SK-N-SH (cell line): ENCODE measurements around the gene CLDN5. TPM values are rescaled to one million over a fixed set of nuclear protein-coding genes. Genes with fewer than 3 reads are reported as not detected.

ENCODE experiments used
- CTCF ChIA-PET: fragments of 300-600, 350-600 bp; formaldehyde crosslinking; extraction: SDS; loops from one replicate; lab custom pipeline; 2021; lab: Yijun Ruan, JAX
- POLR2A ChIA-PET: fragments of 350-600 bp; sonication (Branson Sonifier 250); formaldehyde crosslinking; extraction: SDS; loops from one replicate; lab custom pipeline; 2020; ENCODE audit warnings: antibody characterized with exemption, inconsistent platforms; lab: Yijun Ruan, JAX
- DNase-seq: peaks from one replicate; pipeline ENCODE4 v3.0.0; 2012
- H2AFZ ChIP-seq: fragments of 200-600 bp; sonication (generic); 2 replicates; pipeline ENCODE4 v1.8.1; 2016; ENCODE audit warnings: antibody characterized with exemption, mild to moderate bottlenecking, low read depth
- H3F3A ChIP-seq: fragments of 200-600 bp; sonication (generic); replicated peaks from 2 replicates; pipeline ENCODE3; 2016; ENCODE audit warnings: antibody characterized with exemption, mild to moderate bottlenecking; ENCODE audit not compliant: insufficient read depth
- H3K27ac ChIP-seq, 2 experiments: fragments of 200-500 bp in 1 of 2; fragments of 200-600 bp in 1 of 2; sonication (Bioruptor generic) in 1 of 2; sonication (generic), shearing (Covaris generic) in 1 of 2; 2 replicates each; pipeline versions ENCODE4 v1.5.1 to v1.6.1; 2014 to 2016; ENCODE audit warnings: low read depth in 2 of 2, inconsistent platforms in 1 of 2, low read length in 1 of 2, mild to moderate bottlenecking in 1 of 2, mixed read lengths in 1 of 2
- H3K27me3 ChIP-seq: fragments of 200-600 bp; sonication (generic), shearing (Covaris generic); 2 replicates; pipeline ENCODE4 v1.6.1; 2016; ENCODE audit warnings: mixed run types; ENCODE audit not compliant: insufficient read depth
- H3K36me3 ChIP-seq, 2 experiments: fragments of 200-500 bp in 1 of 2; fragments of 200-600 bp in 1 of 2; sonication (Bioruptor generic) in 1 of 2; sonication (generic) in 1 of 2; replicated peaks in 1 of 2; 2 replicates each; pipeline versions ENCODE3 to v1.5.1; 2014 to 2016; ENCODE audit warnings: low read length in 1 of 2, mild to moderate bottlenecking in 1 of 2; ENCODE audit not compliant: insufficient read depth in 2 of 2, control insufficient read depth in 1 of 2
- H3K4me1 ChIP-seq, 2 experiments: fragments of 200-500 bp in 1 of 2; fragments of 200-600 bp in 1 of 2; sonication (Bioruptor generic) in 1 of 2; sonication (generic), shearing (Covaris generic) in 1 of 2; 2 replicates each; pipeline versions ENCODE4 v1.5.1 to v1.6.1; 2014 to 2016; ENCODE audit warnings: low read depth in 1 of 2, low read length in 1 of 2, mixed run types in 1 of 2; ENCODE audit not compliant: insufficient read depth in 2 of 2, control insufficient read depth in 1 of 2
- H3K4me2 ChIP-seq: fragments of 200-600 bp; sonication (generic), shearing (Covaris generic); 2 replicates; pipeline ENCODE4 v1.6.1; 2017; ENCODE audit warnings: mixed run types
- H3K4me3 ChIP-seq, 2 experiments: fragments of 200-500 bp in 1 of 2; fragments of 200-600 bp in 1 of 2; sonication (Bioruptor generic) in 1 of 2; sonication (generic), shearing (Covaris generic) in 1 of 2; 2 replicates each; pipeline versions ENCODE4 v1.5.1 to v1.8.1; 2014 to 2016; ENCODE audit warnings: low read depth in 2 of 2, inconsistent platforms in 1 of 2, low read length in 1 of 2, mild to moderate bottlenecking in 1 of 2, mixed read lengths in 1 of 2, moderate library complexity in 1 of 2
- H3K79me2 ChIP-seq: fragments of 200-600 bp; sonication (generic); 2 replicates; pipeline ENCODE4 v1.8.1; 2017; ENCODE audit warnings: mild to moderate bottlenecking; ENCODE audit not compliant: insufficient read depth
- H3K9ac ChIP-seq: fragments of 200-600 bp; sonication (generic); 2 replicates; pipeline ENCODE4 v1.6.1; 2017; ENCODE audit warnings: mixed run types
- H3K9me2 ChIP-seq: fragments of 200-600 bp; sonication (generic); 2 replicates; pipeline ENCODE4 v1.6.1; 2017; ENCODE audit warnings: mixed run types
- H3K9me3 ChIP-seq: fragments of 200-600 bp; sonication (generic); 2 replicates; pipeline ENCODE4 v1.6.1; 2017; ENCODE audit warnings: mixed run types, mild to moderate bottlenecking, moderate library complexity
- H4K20me1 ChIP-seq: fragments of 200-600 bp; sonication (generic); 2 replicates; pipeline ENCODE4 v1.6.1; 2017; ENCODE audit warnings: mild to moderate bottlenecking, mixed run types; ENCODE audit not compliant: insufficient read depth
- ELF1 ChIP-seq: IDR thresholded peaks from 2 replicates; pipeline ENCODE4 v1.4.0; 2012
- EP300 ChIP-seq, 2 experiments: IDR thresholded peaks; 2 replicates each; pipeline versions ENCODE4 v1.4.0 to v1.6.1; 2012; ENCODE audit warnings: borderline replicate concordance in 1 of 2, low read depth in 1 of 2, low read length in 1 of 2
- EZH2phosphoT487 ChIP-seq: fragments of 200-600 bp; sonication (generic); IDR thresholded peaks from 2 replicates; pipeline ENCODE4 v1.6.1; 2017; ENCODE audit warnings: low read depth, mixed run types, mild to moderate bottlenecking, antibody characterized with exemption, moderate library complexity, borderline replicate concordance
- FOXM1 ChIP-seq: IDR thresholded peaks from 2 replicates; pipeline ENCODE4 v1.4.0; 2012; ENCODE audit warnings: low read depth, mild to moderate bottlenecking
- GATA2 ChIP-seq: sonication (generic); formaldehyde crosslinking; IDR thresholded peaks from 2 replicates; pipeline ENCODE4 v1.5.0; 2020; ENCODE audit warnings: mild to moderate bottlenecking, missing genetic modification reagents
- JUND ChIP-seq: IDR thresholded peaks from 2 replicates; pipeline ENCODE4 v1.4.0; 2012
- MEF2A ChIP-seq: IDR thresholded peaks from 2 replicates; pipeline ENCODE4 v1.4.0; 2012; ENCODE audit warnings: low read depth, borderline replicate concordance
- MXI1 ChIP-seq: IDR thresholded peaks from 2 replicates; pipeline ENCODE4 v1.6.1; 2012; ENCODE audit warnings: mild to moderate bottlenecking, low read depth, low read length, improper control_type of control experiment
- POLR2AphosphoS5 ChIP-seq: IDR thresholded peaks from 2 replicates; pipeline ENCODE4 v1.6.1; 2012; ENCODE audit warnings: low read depth, low read length
- RCOR1 ChIP-seq: fragments of 150-350 bp; IDR thresholded peaks from 2 replicates; pipeline ENCODE4 v1.6.1; 2017; ENCODE audit warnings: antibody characterized with exemption, low read length
- RFX5 ChIP-seq: IDR thresholded peaks from 2 replicates; pipeline ENCODE4 v1.6.1; 2012; ENCODE audit warnings: mild to moderate bottlenecking, improper control_type of control experiment, low read length
- SIN3A ChIP-seq: IDR thresholded peaks from 2 replicates; pipeline ENCODE4 v1.6.1; 2012; ENCODE audit warnings: low read depth, mild to moderate bottlenecking, low read length, moderate library complexity, borderline replicate concordance
- TAF1 ChIP-seq: IDR thresholded peaks from 2 replicates; pipeline ENCODE4 v1.6.1; 2012; ENCODE audit warnings: low read depth, mild to moderate bottlenecking, low read length, moderate library complexity, borderline replicate concordance
- TEAD4 ChIP-seq: IDR thresholded peaks from 2 replicates; pipeline ENCODE4 v1.4.0; 2012; ENCODE audit warnings: mild to moderate bottlenecking, borderline replicate concordance; ENCODE audit not compliant: insufficient read depth
- YY1 ChIP-seq: IDR thresholded peaks from 2 replicates; pipeline ENCODE4 v1.4.0; 2012; ENCODE audit warnings: low read depth, mild to moderate bottlenecking
- WGBS: methylation state at CpG from one replicate; pipeline ENCODE4 v1.1.6; 2017; ENCODE audit warnings: low lambda C conversion rate; 5-methylcytosine and 5-hydroxymethylcytosine counted together
- polyA plus RNA-seq, 3 experiments: library from polyadenylated mRNA; depleted of rRNA; stranded (reverse); fragments of >200 nt; gene quantifications; 2 replicates each; pipeline ENCODE4 v1.2.3, GENCODE V29; 2012
- TF ChIP-seq, protein P1 (sequence below): fragments of 150-350 bp; IDR thresholded peaks from 2 replicates; pipeline ENCODE4 v1.6.1; 2017; ENCODE audit warnings: antibody characterized with exemption, low read length, low read depth, borderline replicate concordance
- TF ChIP-seq, protein P2 (sequence below): IDR thresholded peaks from 2 replicates; pipeline ENCODE4 v1.4.0; 2012; ENCODE audit warnings: low read depth
- TF ChIP-seq, protein P3 (sequence below): IDR thresholded peaks from 2 replicates; pipeline ENCODE4 v1.6.1; 2012; ENCODE audit warnings: mild to moderate bottlenecking, low read depth, low read length, moderate library complexity
- TF ChIP-seq, protein P4 (sequence below): IDR thresholded peaks from 2 replicates; pipeline ENCODE4 v1.4.0; 2012; ENCODE audit warnings: low read depth, borderline replicate concordance
- TF ChIP-seq, protein P5 (sequence below): IDR thresholded peaks from 2 replicates; pipeline ENCODE4 v1.4.0; 2012; ENCODE audit warnings: low read depth, borderline replicate concordance

Gene CLDN5
- polyA plus RNA-seq, 1 of the 3 experiments (the other 2 are of a cell fraction): not detected

DNA sequence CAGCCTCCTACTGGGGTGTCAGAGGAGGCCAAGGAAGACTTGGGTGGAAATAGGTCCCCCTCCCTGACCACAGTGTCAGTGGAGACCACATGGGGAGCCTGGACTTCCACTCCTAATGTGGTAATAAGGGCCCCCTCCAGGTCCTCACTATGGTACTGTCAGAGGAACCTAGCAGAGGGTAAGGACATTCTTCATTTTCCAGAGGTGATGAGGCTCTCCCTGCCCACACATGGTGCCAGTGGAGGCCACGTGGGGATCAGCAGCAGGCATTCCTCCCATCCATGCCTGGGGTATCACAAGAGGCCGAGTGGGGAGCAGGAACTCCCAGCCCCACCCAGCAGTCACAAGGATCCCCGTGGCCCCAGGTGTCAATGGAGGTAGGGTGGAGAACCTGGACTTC, 6.5 kb upstream of the CLDN5 start:
- H3K9me3 ChIP-seq: no peaks in the 10 kb centered on the region
- H3K4me1 ChIP-seq: peaks cover 0 to 4% of the 10 kb centered on the region in 2 experiments; a peak in 1 of 4 replicates
- ChIA-PET POLR2A (no interaction called here), CTCF (interaction anchor here (1.5 to 1.8 kb wide), 2 partner anchors 9 to 99 kb away, joined by 3 to 7 read pairs; no protein-coding TSS in a partner anchor)
- H4K20me1 ChIP-seq: no peaks in the 10 kb centered on the region
- H3K36me3 ChIP-seq: no peaks in the 10 kb centered on the region
- H3K27ac ChIP-seq: no peak overlapping the region
- H3K79me2 ChIP-seq: no peaks in the 10 kb centered on the region
- H2AFZ ChIP-seq: no peak overlapping the region
- TF ChIP-seq, protein P1, sequence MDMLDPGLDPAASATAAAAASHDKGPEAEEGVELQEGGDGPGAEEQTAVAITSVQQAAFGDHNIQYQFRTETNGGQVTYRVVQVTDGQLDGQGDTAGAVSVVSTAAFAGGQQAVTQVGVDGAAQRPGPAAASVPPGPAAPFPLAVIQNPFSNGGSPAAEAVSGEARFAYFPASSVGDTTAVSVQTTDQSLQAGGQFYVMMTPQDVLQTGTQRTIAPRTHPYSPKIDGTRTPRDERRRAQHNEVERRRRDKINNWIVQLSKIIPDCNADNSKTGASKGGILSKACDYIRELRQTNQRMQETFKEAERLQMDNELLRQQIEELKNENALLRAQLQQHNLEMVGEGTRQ: no peak
- no peak for TF ChIP-seq JUND
- TF ChIP-seq ELF1: no peak
- TF ChIP-seq, protein P2, sequence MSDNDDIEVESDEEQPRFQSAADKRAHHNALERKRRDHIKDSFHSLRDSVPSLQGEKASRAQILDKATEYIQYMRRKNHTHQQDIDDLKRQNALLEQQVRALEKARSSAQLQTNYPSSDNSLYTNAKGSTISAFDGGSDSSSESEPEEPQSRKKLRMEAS: no peak
- no peak for TF ChIP-seq MXI1
- no peak for TF ChIP-seq EP300 (IDR thresholded peaks at IDR 0.05; ENCODE audit: borderline replicate concordance in 1 of 2, low read depth in 1 of 2, low read length in 1 of 2)
- TF ChIP-seq RFX5: no peak
- no peak for TF ChIP-seq RCOR1
- TF ChIP-seq GATA2 (CRISPR knock-in tag): no peak
- no peak for TF ChIP-seq SIN3A
- TF ChIP-seq FOXM1: no peak
- TF ChIP-seq, protein P3, sequence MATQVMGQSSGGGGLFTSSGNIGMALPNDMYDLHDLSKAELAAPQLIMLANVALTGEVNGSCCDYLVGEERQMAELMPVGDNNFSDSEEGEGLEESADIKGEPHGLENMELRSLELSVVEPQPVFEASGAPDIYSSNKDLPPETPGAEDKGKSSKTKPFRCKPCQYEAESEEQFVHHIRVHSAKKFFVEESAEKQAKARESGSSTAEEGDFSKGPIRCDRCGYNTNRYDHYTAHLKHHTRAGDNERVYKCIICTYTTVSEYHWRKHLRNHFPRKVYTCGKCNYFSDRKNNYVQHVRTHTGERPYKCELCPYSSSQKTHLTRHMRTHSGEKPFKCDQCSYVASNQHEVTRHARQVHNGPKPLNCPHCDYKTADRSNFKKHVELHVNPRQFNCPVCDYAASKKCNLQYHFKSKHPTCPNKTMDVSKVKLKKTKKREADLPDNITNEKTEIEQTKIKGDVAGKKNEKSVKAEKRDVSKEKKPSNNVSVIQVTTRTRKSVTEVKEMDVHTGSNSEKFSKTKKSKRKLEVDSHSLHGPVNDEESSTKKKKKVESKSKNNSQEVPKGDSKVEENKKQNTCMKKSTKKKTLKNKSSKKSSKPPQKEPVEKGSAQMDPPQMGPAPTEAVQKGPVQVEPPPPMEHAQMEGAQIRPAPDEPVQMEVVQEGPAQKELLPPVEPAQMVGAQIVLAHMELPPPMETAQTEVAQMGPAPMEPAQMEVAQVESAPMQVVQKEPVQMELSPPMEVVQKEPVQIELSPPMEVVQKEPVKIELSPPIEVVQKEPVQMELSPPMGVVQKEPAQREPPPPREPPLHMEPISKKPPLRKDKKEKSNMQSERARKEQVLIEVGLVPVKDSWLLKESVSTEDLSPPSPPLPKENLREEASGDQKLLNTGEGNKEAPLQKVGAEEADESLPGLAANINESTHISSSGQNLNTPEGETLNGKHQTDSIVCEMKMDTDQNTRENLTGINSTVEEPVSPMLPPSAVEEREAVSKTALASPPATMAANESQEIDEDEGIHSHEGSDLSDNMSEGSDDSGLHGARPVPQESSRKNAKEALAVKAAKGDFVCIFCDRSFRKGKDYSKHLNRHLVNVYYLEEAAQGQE: no peak
- TF ChIP-seq, protein P4, sequence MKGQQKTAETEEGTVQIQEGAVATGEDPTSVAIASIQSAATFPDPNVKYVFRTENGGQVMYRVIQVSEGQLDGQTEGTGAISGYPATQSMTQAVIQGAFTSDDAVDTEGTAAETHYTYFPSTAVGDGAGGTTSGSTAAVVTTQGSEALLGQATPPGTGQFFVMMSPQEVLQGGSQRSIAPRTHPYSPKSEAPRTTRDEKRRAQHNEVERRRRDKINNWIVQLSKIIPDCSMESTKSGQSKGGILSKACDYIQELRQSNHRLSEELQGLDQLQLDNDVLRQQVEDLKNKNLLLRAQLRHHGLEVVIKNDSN: no peak
- no peak for TF ChIP-seq POLR2AphosphoS5
- TF ChIP-seq TEAD4: no peak
- TF ChIP-seq TAF1: no peak
- TF ChIP-seq MEF2A: no peak
- TF ChIP-seq YY1: no peak
- TF ChIP-seq EZH2phosphoT487: no peak
- TF ChIP-seq, protein P5, sequence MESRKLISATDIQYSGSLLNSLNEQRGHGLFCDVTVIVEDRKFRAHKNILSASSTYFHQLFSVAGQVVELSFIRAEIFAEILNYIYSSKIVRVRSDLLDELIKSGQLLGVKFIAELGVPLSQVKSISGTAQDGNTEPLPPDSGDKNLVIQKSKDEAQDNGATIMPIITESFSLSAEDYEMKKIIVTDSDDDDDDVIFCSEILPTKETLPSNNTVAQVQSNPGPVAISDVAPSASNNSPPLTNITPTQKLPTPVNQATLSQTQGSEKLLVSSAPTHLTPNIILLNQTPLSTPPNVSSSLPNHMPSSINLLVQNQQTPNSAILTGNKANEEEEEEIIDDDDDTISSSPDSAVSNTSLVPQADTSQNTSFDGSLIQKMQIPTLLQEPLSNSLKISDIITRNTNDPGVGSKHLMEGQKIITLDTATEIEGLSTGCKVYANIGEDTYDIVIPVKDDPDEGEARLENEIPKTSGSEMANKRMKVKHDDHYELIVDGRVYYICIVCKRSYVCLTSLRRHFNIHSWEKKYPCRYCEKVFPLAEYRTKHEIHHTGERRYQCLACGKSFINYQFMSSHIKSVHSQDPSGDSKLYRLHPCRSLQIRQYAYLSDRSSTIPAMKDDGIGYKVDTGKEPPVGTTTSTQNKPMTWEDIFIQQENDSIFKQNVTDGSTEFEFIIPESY: no peak
- H3K9me2 ChIP-seq: no peaks in the 10 kb centered on the region
- H3F3A ChIP-seq: no peaks in the 10 kb centered on the region
- no peaks in the 10 kb centered on the region; the same call in 1 of the 2 replicates for H3K27me3 ChIP-seq
- DNase-seq: no peak
- H3K9ac ChIP-seq: no peak overlapping the region
- H3K4me3 ChIP-seq: no peak overlapping the region
- 7% methylated on average over 2 of the region's 3 CpGs for WGBS
- H3K4me2 ChIP-seq: no peak overlapping the region
